WTC11 (cell line): ENCODE measurements around the gene PDLIM7.

Source experiments
- ATF2 ChIP-seq: sonication (generic); formaldehyde crosslinking; IDR thresholded peaks from 2 replicates; pipeline ENCODE4 v1.8.1; 2022; ENCODE audit warnings: low read depth, missing genetic modification reagents, borderline replicate concordance
- CTCF ChIP-seq: fragments of 200-600 bp; IDR thresholded peaks from 2 replicates; pipeline ENCODE4 v1.8.0; 2022; ENCODE audit warnings: antibody characterized with exemption
- ETV6 ChIP-seq: sonication (generic); formaldehyde crosslinking; IDR thresholded peaks from 2 replicates; pipeline ENCODE4 v1.8.1; 2022; ENCODE audit warnings: mild to moderate bottlenecking, missing genetic modification reagents
- GABPB1 ChIP-seq: sonication (generic); formaldehyde crosslinking; IDR thresholded peaks from 2 replicates; pipeline ENCODE4 v1.8.1; 2023; ENCODE audit warnings: mild to moderate bottlenecking, missing genetic modification reagents
- MAX ChIP-seq: sonication (generic); formaldehyde crosslinking; IDR thresholded peaks from 2 replicates; pipeline ENCODE4 v1.8.0; 2022; ENCODE audit warnings: mild to moderate bottlenecking, missing genetic modification reagents
- MYBL2 ChIP-seq: sonication (generic); formaldehyde crosslinking; IDR thresholded peaks from 2 replicates; pipeline ENCODE4 v1.8.1; 2023; ENCODE audit warnings: mild to moderate bottlenecking, moderate library complexity, missing genetic modification reagents
- USF2 ChIP-seq: sonication (generic); formaldehyde crosslinking; IDR thresholded peaks from 2 replicates; pipeline ENCODE4 v1.8.1; 2023; ENCODE audit warnings: mild to moderate bottlenecking, missing genetic modification reagents, moderate library complexity
- ZNF281 ChIP-seq: sonication (generic); formaldehyde crosslinking; IDR thresholded peaks from 2 replicates; pipeline ENCODE4 v1.8.0; 2023; ENCODE audit warnings: mild to moderate bottlenecking, missing genetic modification reagents

- no peak for TF ChIP-seq ATF2 (CRISPR knock-in tag)
- TF ChIP-seq MYBL2, result no peak
- TF ChIP-seq USF2 (CRISPR knock-in tag), result no peak
- TF ChIP-seq ZNF281 (CRISPR knock-in tag), result no peak
- no peak for TF ChIP-seq ETV6 (CRISPR knock-in tag)
- TF ChIP-seq CTCF, result no peak
- TF ChIP-seq GABPB1 (CRISPR knock-in tag), result no peak
- TF ChIP-seq MAX (CRISPR knock-in tag), result no peak
Measured at GRCh38 chr5:177466861-177467260, 30.5 kb downstream of the PDLIM7 start.
